CD8-positive, alpha-beta memory T cell (primary cell): ENCODE data around the gene TMEM125. TPM values are rescaled to one million over a fixed set of nuclear protein-coding genes. Genes with fewer than 3 reads are reported as not detected.

Source experiments
- polyA plus RNA-seq: library from polyadenylated mRNA; unstranded; fragments of 300-500 nt; fragmentation: Illumina TruSeq; gene quantifications from one replicate; pipeline ENCODE4 v1.2.3, GENCODE V29; 2021
- total RNA-seq, 2 experiments: library from RNA; stranded (reverse); gene quantifications; one replicate each; pipeline ENCODE4 v1.2.3, GENCODE V29; 2021

Gene TMEM125
- total and polyA plus RNA-seq, 3 experiments from 2014 or later = not detected

Other genes with a start within 250 kb of the TMEM125 start
- 100 to 1,000 TPM; 168 to 173 TPM for gene EBNA1BP2, start 97.7 kb upstream of the TMEM125 start, total RNA-seq
- gene EBNA1BP2, start 97.7 kb upstream of the TMEM125 start, polyA plus RNA-seq = 53.9 TPM
- under 1 TPM; 0.26 to 0.33 TPM for gene CFAP57, start 97.7 kb upstream of the TMEM125 start, total RNA-seq
- not detected for gene CFAP57, start 97.7 kb upstream of the TMEM125 start, polyA plus RNA-seq
- not detected for gene C1orf210, start 15.6 kb downstream of the TMEM125 start, total RNA-seq
- gene C1orf210, start 15.6 kb downstream of the TMEM125 start, polyA plus RNA-seq = not detected
- gene TIE1, start 31.0 kb downstream of the TMEM125 start, total RNA-seq = under 1 TPM; 0.31 to 0.33 TPM
- not detected for gene TIE1, start 31.0 kb downstream of the TMEM125 start, polyA plus RNA-seq
- gene MPL, start 67.8 kb downstream of the TMEM125 start, total RNA-seq = not detected
- not detected for gene MPL, start 67.8 kb downstream of the TMEM125 start, polyA plus RNA-seq
- gene CDC20, start 89.0 kb downstream of the TMEM125 start, total RNA-seq = 100 to 1,000 TPM; 118 to 129 TPM
- gene CDC20, start 89.0 kb downstream of the TMEM125 start, polyA plus RNA-seq = 0.37 TPM
- gene ELOVL1, start 98.0 kb downstream of the TMEM125 start, total RNA-seq = 10 to 100 TPM; 89.1 to 98.8 TPM
- 83.9 TPM for gene ELOVL1, start 98.0 kb downstream of the TMEM125 start, polyA plus RNA-seq
- 10 to 100 TPM; 40.5 to 41.3 TPM for gene MED8, start 119.8 kb downstream of the TMEM125 start, total RNA-seq
- gene MED8, start 119.8 kb downstream of the TMEM125 start, polyA plus RNA-seq = 36.7 TPM
- gene SZT2, start 119.9 kb downstream of the TMEM125 start, total RNA-seq = 10 to 100 TPM; 34.4 to 35.1 TPM
- 7.2 TPM for gene SZT2, start 119.9 kb downstream of the TMEM125 start, polyA plus RNA-seq
- gene HYI, start 183.9 kb downstream of the TMEM125 start, total RNA-seq = 1 to 10 TPM; 5.5 to 5.7 TPM
- gene HYI, start 183.9 kb downstream of the TMEM125 start, polyA plus RNA-seq = 2.4 TPM